Immature natural killer cell (primary cell): ENCODE data around the gene PHRF1. TPM values are rescaled to one million over a fixed set of nuclear protein-coding genes. Genes with fewer than 3 reads are reported as not detected.
A peak's percentile ranks its signal among the peaks of the same experiment; 100 is the strongest.

Experiments
- DNase-seq, 3 donors: peaks; one replicate each; pipeline ENCODE4 v3.0.0; 2022; ENCODE audit warnings: mixed read lengths in 1 of 3
- H3K27ac Mint-ChIP-seq, 6 donors: one replicate each; pipeline ENCODE4 v1.8.0; 2020; ENCODE audit warnings: mixed read lengths in 6 of 6, mild to moderate bottlenecking in 5 of 6, inconsistent platforms in 4 of 6, moderate library complexity in 3 of 6
- H3K27me3 Mint-ChIP-seq, 3 donors: one replicate each; pipeline ENCODE4 v1.8.0; 2020 to 2021; ENCODE audit warnings: low read depth in 3 of 3, mild to moderate bottlenecking in 3 of 3, mixed read lengths in 3 of 3, moderate library complexity in 3 of 3, inconsistent platforms in 1 of 3
- H3K36me3 Mint-ChIP-seq, 3 donors: one replicate each; pipeline ENCODE4 v1.8.0; 2020; ENCODE audit warnings: mixed read lengths in 3 of 3, inconsistent platforms in 2 of 3, mild to moderate bottlenecking in 2 of 3
- H3K4me1 Mint-ChIP-seq, 2 donors: one replicate each; pipeline ENCODE4 v1.8.0; 2020; ENCODE audit warnings: inconsistent platforms in 2 of 2, mild to moderate bottlenecking in 2 of 2, mixed read lengths in 2 of 2, moderate library complexity in 1 of 2
- H3K4me3 Mint-ChIP-seq, 5 donors: one replicate each; pipeline ENCODE4 v1.8.0; 2020; ENCODE audit warnings: mild to moderate bottlenecking in 5 of 5, mixed read lengths in 5 of 5, inconsistent platforms in 3 of 5, moderate library complexity in 3 of 5
- H3K9me3 Mint-ChIP-seq, 6 donors: one replicate each; pipeline ENCODE4 v1.8.0; 2020; ENCODE audit warnings: mild to moderate bottlenecking in 6 of 6, mixed read lengths in 6 of 6, inconsistent platforms in 4 of 6, moderate library complexity in 3 of 6
- polyA plus RNA-seq, 3 donors: library from polyadenylated mRNA; unstranded; fragments of 300-500 nt; fragmentation: Illumina TruSeq; gene quantifications; one replicate each; pipeline ENCODE4 v1.2.3, GENCODE V29; 2021

PHRF1 gene
- polyA plus RNA-seq, 3 donors from 2014 or later = 4.0 to 17.5 (median 5.4) TPM

DNA sequence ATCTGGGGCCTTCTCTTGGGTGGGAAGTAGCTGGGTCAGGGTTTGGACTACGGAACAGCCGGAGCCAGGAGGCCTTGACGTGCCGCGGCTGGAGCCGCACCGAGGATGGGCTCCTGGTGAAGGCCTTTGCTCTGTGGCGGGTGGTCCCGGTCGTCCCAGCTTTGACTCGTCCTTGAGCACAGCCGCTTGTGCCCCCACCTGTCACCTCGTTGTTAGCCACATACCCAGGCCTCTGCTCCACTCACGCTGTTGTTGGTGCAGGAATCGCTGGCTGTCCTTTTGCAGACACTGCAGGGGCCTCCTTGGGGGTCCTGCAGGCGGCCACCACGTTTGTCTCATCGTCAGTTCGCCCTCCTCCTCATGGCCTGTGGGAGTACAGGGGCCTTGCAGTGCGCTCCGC lies 17.1 kb downstream of the PHRF1 start:
- Mint-ChIP-seq H3K36me3 (peaks cover 8 to 19% (median 11%) of the 10 kb centered on the region in 3 donors), H3K4me3 (no peak overlapping the region), H3K4me1 (peaks cover 16% of the 10 kb centered on the region in 2 donors), H3K9me3 (peaks cover 0 to 2% (median 0%) of the 10 kb centered on the region in 6 donors), H3K27me3 (peaks cover 9 to 12% (median 10%) of the 10 kb centered on the region in 3 donors), H3K27ac (no peak overlapping the region)
- no peak for DNase-seq

DNA sequence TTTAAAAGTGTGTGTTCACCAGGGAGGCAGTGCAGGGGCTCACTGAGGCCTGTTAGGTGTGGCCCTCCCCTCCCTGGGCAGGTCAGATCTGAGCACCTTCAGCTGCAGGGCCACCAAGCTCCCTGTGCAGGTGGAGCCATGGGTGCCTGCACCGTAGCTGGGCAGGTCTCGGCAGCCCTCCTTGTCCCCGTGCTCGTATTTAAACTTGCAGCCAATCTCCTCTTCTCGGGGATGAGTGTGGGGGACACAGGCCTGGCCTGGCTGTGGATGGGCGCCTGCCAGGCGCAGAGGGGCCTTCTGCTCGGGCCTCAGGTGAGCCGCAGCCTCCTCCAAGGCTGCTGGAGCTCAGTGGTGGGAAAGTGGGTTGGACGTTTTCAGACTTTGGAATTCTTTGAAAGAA lies 19.1 kb downstream of the PHRF1 start:
- H3K4me1 Mint-ChIP-seq = peaks cover 16% of the 10 kb centered on the region in 2 donors
- peaks cover 0 to 2% (median 0%) of the 10 kb centered on the region in 6 donors for H3K9me3 Mint-ChIP-seq
- peaks cover 8 to 16% (median 9%) of the 10 kb centered on the region in 3 donors for H3K36me3 Mint-ChIP-seq
- H3K27me3 Mint-ChIP-seq = peaks cover 7 to 11% (median 9%) of the 10 kb centered on the region in 3 donors
- no peak for DNase-seq
- no peak overlapping the region for H3K27ac Mint-ChIP-seq
- no peak overlapping the region for H3K4me3 Mint-ChIP-seq

DNA sequence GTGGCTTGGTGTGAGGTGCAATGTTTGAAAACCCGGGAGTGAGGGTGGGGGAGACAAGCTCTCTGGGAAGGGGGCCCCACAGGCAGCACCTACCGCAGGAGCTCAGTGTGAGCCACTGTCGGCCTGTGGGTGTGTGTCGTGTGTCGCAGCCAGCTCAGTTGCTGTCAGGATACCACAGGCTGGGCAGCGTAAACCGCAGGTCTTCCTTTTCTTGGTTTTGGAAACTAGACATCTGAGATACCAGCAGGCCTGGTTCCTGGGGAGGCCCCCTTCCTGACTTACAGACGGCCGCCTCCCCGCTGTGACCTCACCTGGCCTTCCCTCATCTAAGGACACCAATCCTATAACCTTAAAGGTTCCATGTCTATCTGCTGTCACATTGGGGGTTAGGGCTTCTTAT lies 20.1 kb downstream of the PHRF1 start:
- peaks cover 4 to 7% (median 7%) of the 10 kb centered on the region in 3 donors for H3K27me3 Mint-ChIP-seq
- peaks cover 16% of the 10 kb centered on the region in 2 donors for H3K4me1 Mint-ChIP-seq
- H3K4me3 Mint-ChIP-seq = peak overlapping the region in 1 of 5 donors; percentile 14
- H3K36me3 Mint-ChIP-seq = peaks cover 9 to 18% (median 9%) of the 10 kb centered on the region in 3 donors
- peak in 2 of 3 donors; percentile 17 to 38 for DNase-seq
- H3K27ac Mint-ChIP-seq = peak overlapping the region in 3 of 6 donors; percentile 49 to 64 (median 63)
- H3K9me3 Mint-ChIP-seq = peaks cover 0 to 2% (median 0%) of the 10 kb centered on the region in 6 donors

DNA sequence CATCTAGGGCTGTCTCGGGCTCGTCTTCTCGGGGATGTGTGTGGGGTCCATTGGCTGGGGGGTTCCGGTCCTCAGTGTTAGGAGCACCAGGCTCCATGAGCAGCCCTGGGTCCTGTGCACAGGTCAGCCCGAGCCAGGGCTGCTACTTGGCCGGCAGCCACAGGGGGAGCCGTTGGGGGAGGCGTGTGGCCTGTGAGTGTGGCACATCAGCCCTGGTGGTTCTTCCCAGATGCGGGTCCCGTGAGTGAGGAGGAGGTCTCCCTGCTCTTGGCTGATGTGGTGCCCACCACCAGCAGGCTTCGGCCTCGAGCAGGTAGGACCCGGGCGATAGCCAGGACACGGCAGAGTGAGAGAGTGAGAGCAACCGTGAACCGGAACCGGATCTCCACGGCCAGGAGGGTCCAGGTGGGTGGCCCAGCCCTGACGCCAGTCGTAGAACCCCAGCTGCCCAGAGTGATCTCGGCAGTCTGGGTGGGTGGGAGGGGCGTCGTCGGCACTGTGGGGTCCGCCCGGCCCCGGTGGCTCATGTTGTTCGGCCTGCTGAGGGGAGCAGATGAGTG lies 21.0 kb downstream of the PHRF1 start:
- Mint-ChIP-seq H3K27me3 (peaks cover 4 to 7% (median 7%) of the 10 kb centered on the region in 3 donors), H3K4me3 (no peak overlapping the region), H3K27ac (peak overlapping the region in 3 of 6 donors; percentile 17 to 63 (median 54)), H3K36me3 (peaks cover 8 to 21% (median 10%) of the 10 kb centered on the region in 3 donors), H3K9me3 (no peaks in the 10 kb centered on the region), H3K4me1 (peaks cover 16% of the 10 kb centered on the region in 2 donors)
- DNase-seq = no peak

DNA sequence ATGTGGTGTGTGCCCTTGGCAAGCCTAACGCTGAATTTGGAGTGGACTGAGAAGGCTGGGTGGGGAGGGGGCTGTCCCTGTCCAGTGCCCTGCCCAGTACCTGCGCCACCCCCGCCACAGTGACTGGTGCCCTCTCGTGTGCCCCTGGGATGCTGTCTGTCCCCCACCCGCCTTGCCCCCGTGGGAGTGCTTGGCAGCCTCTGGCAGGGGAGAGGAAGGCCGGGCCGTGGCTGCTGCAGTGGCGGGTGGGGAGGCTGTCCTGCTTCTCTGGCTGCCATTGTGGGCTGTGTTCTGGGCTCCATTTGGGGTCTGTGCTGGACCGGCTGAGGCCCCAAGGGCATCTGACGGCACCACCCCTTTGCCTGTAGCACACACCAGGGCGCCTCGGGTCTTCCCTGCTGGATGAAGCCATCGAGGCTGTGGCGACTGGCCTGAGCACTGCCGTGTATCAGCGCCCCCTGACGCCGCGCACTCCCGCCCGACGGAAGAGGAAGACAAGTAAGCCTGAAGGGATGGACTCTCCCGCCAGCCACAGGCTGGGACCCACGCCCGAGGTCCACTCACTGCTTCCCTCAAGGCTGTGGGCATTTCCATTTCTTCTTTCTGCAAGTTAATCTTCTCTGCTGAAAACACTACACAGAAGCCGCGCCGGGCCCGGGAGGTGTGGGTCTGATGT lies 21.9 kb downstream of the PHRF1 start:
- Mint-ChIP-seq H3K9me3 (no peaks in the 10 kb centered on the region), H3K4me3 (no peak overlapping the region), H3K36me3 (peaks cover 5 to 19% (median 7%) of the 10 kb centered on the region in 3 donors), H3K27ac (no peak overlapping the region), H3K4me1 (peaks cover 16% of the 10 kb centered on the region in 2 donors), H3K27me3 (peaks cover 4 to 7% (median 7%) of the 10 kb centered on the region in 3 donors)
- no peak for DNase-seq

DNA sequence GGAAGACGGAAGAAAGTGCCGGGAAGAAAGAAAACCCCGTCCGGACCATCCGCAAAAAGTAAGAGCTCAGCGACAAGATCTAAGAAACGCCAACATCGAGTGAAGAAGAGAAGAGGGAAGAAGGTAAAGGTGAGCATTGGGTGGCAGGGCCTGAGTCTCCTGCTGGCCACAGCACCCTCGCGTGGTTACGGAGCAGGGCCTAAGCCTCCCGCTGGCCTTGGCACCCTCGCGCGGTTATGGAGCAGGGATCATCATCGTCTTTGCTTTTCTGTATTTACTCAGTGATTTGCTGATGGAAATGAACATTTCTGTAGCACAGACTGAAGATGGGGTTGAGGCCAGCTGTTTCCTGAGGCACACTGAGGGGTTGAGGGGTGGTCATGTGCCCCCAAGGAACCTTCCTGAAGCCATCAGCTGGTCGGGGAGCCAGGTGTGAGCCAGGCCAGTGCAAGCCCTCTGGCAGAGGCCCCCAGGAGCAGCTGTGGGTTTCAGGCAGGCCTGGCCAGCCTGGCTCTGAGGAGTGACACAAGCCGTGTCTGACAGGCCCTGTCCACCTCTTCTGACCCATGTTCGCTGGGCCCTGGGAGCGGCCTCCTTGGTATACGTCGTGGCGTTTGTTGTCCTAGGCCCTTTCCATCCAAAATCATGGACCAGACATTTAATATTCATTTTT lies 25.4 kb downstream of the PHRF1 start:
- Mint-ChIP-seq H3K27ac (peak overlapping the region in 1 of 6 donors; percentile 29), H3K4me1 (peaks cover 5 to 6% of the 10 kb centered on the region in 2 donors), H3K27me3 (peaks cover 0 to 7% (median 4%) of the 10 kb centered on the region in 3 donors), H3K36me3 (peaks cover 7 to 25% (median 8%) of the 10 kb centered on the region in 3 donors), H3K9me3 (no peaks in the 10 kb centered on the region), H3K4me3 (no peak overlapping the region)
- no peak for DNase-seq

DNA sequence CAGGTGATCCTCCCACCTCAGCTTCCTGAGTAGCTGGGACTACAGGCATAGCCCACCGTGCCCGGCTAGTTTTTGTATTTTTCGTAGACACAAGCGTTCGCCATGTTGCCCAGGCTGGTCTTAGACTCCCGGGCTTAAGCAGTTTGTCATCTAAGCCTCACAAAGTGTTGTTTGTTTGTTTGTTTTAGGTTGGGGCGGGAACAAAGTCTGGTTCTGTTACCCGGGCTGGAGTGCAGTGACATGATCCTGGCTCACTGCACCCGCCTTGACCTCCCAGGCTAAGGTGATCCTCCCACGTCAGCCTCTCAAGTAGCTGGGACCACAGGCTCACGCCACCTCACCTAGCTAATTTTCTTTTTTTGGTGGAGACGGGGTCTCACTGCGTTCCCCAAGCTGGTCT lies 26.9 kb downstream of the PHRF1 start:
- no peaks in the 10 kb centered on the region for H3K4me1 Mint-ChIP-seq
- peak overlapping the region in 1 of 6 donors; percentile 28 for H3K27ac Mint-ChIP-seq
- no peaks in the 10 kb centered on the region for H3K9me3 Mint-ChIP-seq

DNA sequence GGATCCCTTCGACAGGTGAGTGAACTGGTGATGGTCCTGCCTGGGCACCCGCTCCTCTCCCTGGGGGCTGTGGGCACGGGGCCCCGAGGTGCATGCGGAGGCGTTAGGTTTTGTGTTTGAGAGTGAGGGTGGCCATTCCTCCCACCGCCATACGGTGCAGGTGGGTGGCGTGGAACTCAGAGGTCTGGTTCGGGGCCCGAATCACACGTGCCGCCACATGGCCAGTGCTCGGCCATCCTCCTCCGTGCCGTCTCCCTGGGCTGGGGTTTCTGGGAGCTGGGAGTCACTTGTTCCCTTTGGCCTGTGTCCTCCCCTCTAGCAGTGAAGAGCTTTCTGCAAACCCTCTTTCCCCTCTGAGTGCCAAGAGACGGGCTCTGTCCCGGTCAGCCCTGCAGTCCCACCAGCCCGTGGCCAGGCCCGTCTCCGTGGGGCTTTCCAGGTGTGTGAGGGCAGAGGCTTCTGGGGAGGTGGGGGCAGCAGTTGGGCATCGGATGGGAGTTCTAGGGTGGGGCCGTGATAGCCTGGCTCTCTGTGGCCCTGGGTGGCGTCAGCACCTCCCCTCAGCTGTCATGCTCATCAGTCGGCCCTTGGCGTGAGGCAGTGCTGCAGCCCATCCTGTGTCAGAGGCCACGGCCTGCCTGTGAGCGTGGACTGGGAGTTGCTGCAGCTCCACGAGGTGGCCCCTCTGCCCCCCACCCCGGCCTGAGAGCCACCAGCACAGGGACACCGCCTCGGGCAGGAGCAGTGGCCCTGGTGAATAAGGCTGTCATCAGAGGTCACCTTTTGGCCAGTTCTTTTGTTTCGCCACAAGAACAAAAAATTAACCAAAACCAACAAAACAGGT lies 29.2 kb downstream of the PHRF1 start:
- Mint-ChIP-seq H3K9me3 (no peaks in the 10 kb centered on the region), H3K27ac (no peak overlapping the region), H3K27me3 (peaks cover 0 to 3% (median 3%) of the 10 kb centered on the region in 3 donors), H3K4me1 (no peaks in the 10 kb centered on the region), H3K4me3 (no peak overlapping the region), H3K36me3 (peaks cover 4 to 17% (median 8%) of the 10 kb centered on the region in 3 donors)
- no peak for DNase-seq

More for the DNA sequence above, 26.9 kb downstream of the PHRF1 start:
- peaks cover 0 to 6% (median under 1%) of the 10 kb centered on the region in 3 donors for H3K27me3 Mint-ChIP-seq
- DNase-seq = no peak
- no peak overlapping the region for H3K4me3 Mint-ChIP-seq
- peaks cover 8 to 23% (median 9%) of the 10 kb centered on the region in 3 donors for H3K36me3 Mint-ChIP-seq

DNA sequence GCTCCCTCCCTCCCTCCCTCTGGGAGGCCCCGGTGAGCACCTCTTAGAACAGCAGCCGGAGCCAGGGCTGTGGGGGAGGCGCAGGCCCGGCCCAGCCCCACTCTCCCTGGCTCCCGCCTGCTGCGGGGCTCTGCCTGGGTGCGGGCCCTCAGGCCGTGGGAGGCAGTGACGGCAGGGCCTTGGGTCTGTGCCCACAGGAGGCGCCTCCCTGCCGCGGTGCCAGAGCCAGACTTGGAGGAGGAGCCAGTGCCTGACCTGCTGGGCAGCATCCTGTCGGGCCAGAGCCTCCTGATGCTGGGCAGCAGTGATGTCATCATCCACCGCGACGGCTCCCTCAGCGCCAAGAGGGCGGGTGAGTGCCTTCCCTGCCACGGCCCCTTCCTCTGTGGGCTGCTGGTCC lies 30.0 kb downstream of the PHRF1 start:
- Mint-ChIP-seq H3K4me3 (no peak overlapping the region), H3K36me3 (peaks cover 4 to 17% (median 8%) of the 10 kb centered on the region in 3 donors), H3K9me3 (no peaks in the 10 kb centered on the region), H3K27ac (no peak overlapping the region), H3K4me1 (no peaks in the 10 kb centered on the region), H3K27me3 (peaks cover 0 to 3% (median 3%) of the 10 kb centered on the region in 3 donors)
- no peak for DNase-seq

DNA sequence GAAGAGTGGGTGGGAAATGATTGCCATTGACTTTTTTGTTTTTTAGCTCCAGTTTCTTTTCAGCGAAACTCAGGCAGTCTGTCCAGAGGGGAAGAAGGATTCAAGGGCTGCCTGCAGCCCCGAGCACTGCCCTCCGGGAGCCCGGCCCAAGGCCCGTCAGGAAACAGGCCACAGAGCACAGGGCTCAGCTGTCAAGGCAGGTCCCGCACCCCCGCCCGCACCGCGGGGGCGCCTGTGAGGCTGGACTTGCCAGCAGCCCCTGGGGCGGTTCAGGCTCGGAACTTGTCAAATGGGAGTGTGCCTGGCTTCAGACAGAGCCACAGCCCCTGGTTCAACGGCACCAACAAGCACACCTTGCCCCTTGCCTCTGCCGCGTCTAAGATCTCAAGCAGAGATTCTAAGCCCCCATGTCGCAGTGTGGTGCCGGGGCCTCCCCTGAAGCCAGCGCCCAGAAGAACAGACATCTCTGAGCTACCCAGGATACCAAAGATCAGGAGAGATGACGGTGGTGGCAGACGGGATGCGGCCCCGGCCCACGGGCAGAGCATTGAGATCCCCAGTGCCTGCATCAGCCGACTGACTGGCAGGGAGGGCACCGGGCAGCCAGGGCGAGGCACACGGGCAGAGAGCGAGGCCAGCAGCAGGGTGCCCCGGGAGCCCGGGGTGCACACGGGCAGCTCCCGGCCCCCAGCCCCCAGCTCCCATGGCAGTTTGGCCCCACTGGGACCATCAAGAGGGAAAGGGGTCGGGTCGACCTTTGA lies 30.9 kb downstream of the PHRF1 start:
- no peak for DNase-seq
- Mint-ChIP-seq H3K27ac (no peak overlapping the region), H3K4me1 (peaks cover 0 to 2% of the 10 kb centered on the region in 2 donors), H3K27me3 (peaks cover 0 to 6% (median 3%) of the 10 kb centered on the region in 3 donors), H3K9me3 (no peaks in the 10 kb centered on the region), H3K4me3 (no peak overlapping the region), H3K36me3 (peaks cover 4 to 16% (median 6%) of the 10 kb centered on the region in 3 donors)

DNA sequence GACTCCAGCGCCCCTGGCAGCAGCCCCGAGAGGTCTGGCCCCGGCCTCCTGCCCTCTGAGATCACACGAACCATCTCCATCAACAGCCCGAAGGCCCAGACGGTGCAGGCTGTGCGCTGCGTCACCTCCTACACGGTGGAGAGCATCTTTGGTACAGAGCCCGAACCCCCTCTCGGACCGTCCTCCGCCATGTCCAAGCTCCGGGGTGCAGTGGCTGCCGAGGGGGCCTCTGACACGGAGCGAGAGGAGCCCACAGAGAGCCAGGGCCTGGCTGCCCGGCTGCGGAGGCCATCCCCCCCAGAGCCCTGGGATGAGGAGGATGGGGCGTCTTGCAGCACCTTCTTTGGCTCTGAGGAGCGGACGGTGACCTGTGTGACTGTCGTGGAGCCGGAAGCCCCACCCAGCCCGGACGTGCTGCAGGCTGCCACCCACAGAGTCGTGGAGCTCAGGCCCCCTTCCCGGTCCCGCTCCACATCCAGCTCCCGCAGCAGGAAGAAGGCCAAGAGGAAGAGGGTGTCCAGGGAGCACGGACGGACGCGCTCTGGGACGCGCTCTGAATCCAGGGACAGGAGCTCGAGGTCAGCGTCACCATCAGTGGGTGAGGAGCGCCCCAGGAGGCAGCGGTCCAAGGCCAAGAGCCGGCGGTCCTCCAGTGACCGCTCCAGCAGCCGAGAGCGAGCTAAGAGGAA lies 31.8 kb downstream of the PHRF1 start:
- Mint-ChIP-seq H3K27ac (no peak overlapping the region), H3K4me1 (peaks cover 0 to 4% of the 10 kb centered on the region in 2 donors), H3K27me3 (peaks cover 0 to 8% (median 3%) of the 10 kb centered on the region in 3 donors), H3K36me3 (peaks cover 4 to 17% (median 7%) of the 10 kb centered on the region in 3 donors), H3K9me3 (no peaks in the 10 kb centered on the region), H3K4me3 (no peak overlapping the region)
- no peak for DNase-seq

DNA sequence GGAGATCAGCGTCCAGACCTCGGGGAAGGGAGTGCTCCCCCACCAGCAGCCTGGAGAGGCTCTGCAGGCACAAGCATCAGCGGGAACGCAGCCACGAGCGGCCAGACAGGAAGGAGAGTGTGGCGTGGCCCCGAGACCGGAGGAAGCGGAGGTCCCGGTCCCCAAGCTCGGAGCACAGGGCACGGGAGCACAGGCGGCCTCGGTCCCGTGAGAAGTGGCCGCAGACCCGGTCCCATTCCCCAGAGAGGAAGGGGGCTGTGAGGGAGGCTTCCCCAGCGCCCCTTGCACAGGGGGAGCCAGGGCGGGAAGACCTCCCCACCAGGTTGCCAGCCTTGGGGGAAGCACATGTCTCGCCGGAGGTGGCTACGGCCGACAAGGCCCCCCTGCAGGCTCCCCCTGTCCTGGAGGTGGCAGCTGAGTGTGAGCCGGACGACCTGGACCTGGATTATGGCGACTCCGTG lies 32.6 kb downstream of the PHRF1 start:
- no peak for DNase-seq
- peaks cover 0 to 4% of the 10 kb centered on the region in 2 donors for H3K4me1 Mint-ChIP-seq
- H3K27me3 Mint-ChIP-seq = peaks cover 0 to 8% (median 3%) of the 10 kb centered on the region in 3 donors
- H3K4me3 Mint-ChIP-seq = no peak overlapping the region
- H3K27ac Mint-ChIP-seq = no peak overlapping the region
- no peaks in the 10 kb centered on the region for H3K9me3 Mint-ChIP-seq
- H3K36me3 Mint-ChIP-seq = peaks cover 4 to 17% (median 7%) of the 10 kb centered on the region in 3 donors
